HL-60 (cell line): ENCODE results near the gene EPB41.

ENCODE experiments used
- CTCF ChIP-seq: IDR thresholded peaks from one replicate; pipeline ENCODE4 v1.5.1; 2011; ENCODE audit warnings: low read length, control low read depth, inconsistent platforms; ENCODE audit not compliant: insufficient read depth
- POLR2AphosphoS5 ChIP-seq: IDR thresholded peaks from 2 replicates; pipeline ENCODE4 v1.6.1; 2012; ENCODE audit warnings: low read depth
- REST ChIP-seq: IDR thresholded peaks from 2 replicates; pipeline ENCODE4 v1.6.1; 2012; ENCODE audit warnings: low read depth; ENCODE audit not compliant: insufficient replicate concordance

GRCh38 chr1:29077155-29077554 is 162.8 kb downstream of the EPB41 start:
- TF ChIP-seq CTCF: no peak
- TF ChIP-seq REST: no peak
- TF ChIP-seq POLR2AphosphoS5: no peak
